A549 (cell line): ENCODE data around the gene PDE4D. TPM values are rescaled to one million over a fixed set of nuclear protein-coding genes. Genes with fewer than 3 reads are reported as not detected.

ENCODE experiments used
- ATAC-seq, 2 experiments: fragments of 200-7000 bp in 1 of 2; fragments of >200 bp in 1 of 2; cut with Nextera tagmentation in 1 of 2; cut with Tn5 transposase in 1 of 2; 3 replicates each; pipeline versions ENCODE4 v1.8.0 to v1.9.1; 2018 to 2020; ENCODE audit warnings: mild to moderate bottlenecking in 1 of 2, moderate library complexity in 1 of 2
- CTCF ChIA-PET: fragments of 300-600 bp; sonication (Branson Sonifier 250); formaldehyde crosslinking; extraction: SDS; loops from one replicate; lab custom pipeline; 2021; ENCODE audit warnings: antibody characterized with exemption, inconsistent platforms; lab: Yijun Ruan, JAX
- POLR2A ChIA-PET: fragments of 350-600 bp; formaldehyde crosslinking; extraction: SDS; loops from one replicate; lab custom pipeline; 2021; ENCODE audit warnings: antibody characterized with exemption, inconsistent platforms; lab: Yijun Ruan, JAX
- DNase-seq, 2 experiments: peaks; one replicate each; pipeline versions ENCODE4 v3.0.0 to v3.0.0-alpha.2; 2011 to 2016; ENCODE audit warnings: low read depth in 1 of 2, low spot score in 1 of 2
- FAIRE-seq: peaks from 2 replicates; lab custom pipeline; 2011; peaks lifted over from hg19 to GRCh38; lab: Jason Lieb, UNC
- H3K27ac ChIP-seq, 2 experiments: fragments of >200 bp; sonication (Bioruptor Twin); formaldehyde crosslinking; 3 replicates each; pipeline ENCODE4 v1.5.1; 2016 to 2017
- H3K4me1 ChIP-seq: fragments of >200 bp; sonication (Bioruptor Twin); formaldehyde crosslinking; 3 replicates; pipeline ENCODE4 v1.6.1; 2016
- H3K4me2 ChIP-seq: fragments of >200 bp; sonication (Bioruptor Twin); formaldehyde crosslinking; 3 replicates; pipeline ENCODE4 v1.6.1; 2016
- H3K4me3 ChIP-seq: fragments of >200 bp; sonication (Bioruptor Twin); formaldehyde crosslinking; 3 replicates; pipeline ENCODE4 v1.5.1; 2016
- H3K9me3 ChIP-seq: fragments of >200 bp; sonication (Bioruptor Twin); formaldehyde crosslinking; 3 replicates; pipeline ENCODE4 v1.6.1; 2016
- ATOH8 ChIP-seq: fragments of 250-450 bp; sonication (Bioruptor Pico); IDR thresholded peaks from 2 replicates; pipeline ENCODE4 v1.5.0; 2020; ENCODE audit warnings: low read depth, mild to moderate bottlenecking, moderate library complexity
- E2F6 ChIP-seq: IDR thresholded peaks from 2 replicates; pipeline ENCODE4 v1.6.1; 2012; ENCODE audit warnings: low read depth, borderline replicate concordance
- ESRRA ChIP-seq: fragments of 150-350 bp; IDR thresholded peaks from 2 replicates; pipeline ENCODE4 v1.6.1; 2014; ENCODE audit warnings: mild to moderate bottlenecking, low read length, borderline replicate concordance
- HES2 ChIP-seq: fragments of >200 bp; sonication (Bioruptor Twin); formaldehyde crosslinking; IDR thresholded peaks from 2 replicates; pipeline ENCODE4 v1.6.1; 2016
- KDM5A ChIP-seq: fragments of 200-600 bp; sonication (generic); IDR thresholded peaks from 2 replicates; pipeline ENCODE4 v1.6.1; 2016; ENCODE audit warnings: antibody characterized with exemption, mild to moderate bottlenecking
- MYC ChIP-seq: IDR thresholded peaks from 2 replicates; pipeline ENCODE4 v1.6.1; 2012; ENCODE audit warnings: mild to moderate bottlenecking, inconsistent platforms, low read length, improper control_type of control experiment, borderline replicate concordance
- RAD21 ChIP-seq, 2 experiments: fragments of >200 bp in 1 of 2; sonication (Bioruptor Twin) in 1 of 2; formaldehyde crosslinking in 1 of 2; IDR thresholded peaks in 1 of 2; conservative IDR thresholded peaks in 1 of 2; 2 replicates in 1 of 2; 3 replicates in 1 of 2; pipeline ENCODE4 v1.6.1; 2012 to 2018; ENCODE audit warnings: inconsistent platforms in 1 of 2
- RCOR1 ChIP-seq: fragments of 150-350 bp; IDR thresholded peaks from 2 replicates; pipeline ENCODE4 v1.6.1; 2014; ENCODE audit warnings: antibody characterized with exemption, low read length, low read depth
- SMC3 ChIP-seq: fragments of >200 bp; sonication (Bioruptor Twin); formaldehyde crosslinking; IDR thresholded peaks from 3 replicates; pipeline ENCODE4 v1.6.1; 2018; ENCODE audit warnings: inconsistent platforms
- ZSCAN20 ChIP-seq: fragments of 250-450 bp; sonication (Bioruptor Pico); IDR thresholded peaks from 2 replicates; pipeline ENCODE4 v1.8.0; 2022; ENCODE audit warnings: mild to moderate bottlenecking, moderate library complexity
- WGBS: methylation state at CpG from one replicate; pipeline ENCODE4 v1.1.6; 2017; ENCODE audit errors: missing lambda C conversion rate; 5-methylcytosine and 5-hydroxymethylcytosine counted together
- polyA minus RNA-seq: library from RNA; depleted of rRNA, polyadenylated mRNA; stranded (reverse); fragments of >200 nt; gene quantifications from 2 replicates; pipeline ENCODE4 v1.2.3, GENCODE V29; 2011; rRNA and poly(A)+ RNA removed
- polyA plus RNA-seq, 4 experiments: library from polyadenylated mRNA; depleted of rRNA in 3 of 4; stranded (reverse); fragments of >200 nt; fragmentation: RNase III in 1 of 4; extraction: RNeasy Plus Mini Kit Qiagen cat#74134 plus additional on column Dnase treatment in 1 of 4; gene quantifications; 2 replicates in 3 of 4; 3 replicates in 1 of 4; pipeline ENCODE4 v1.2.3, GENCODE V29; 2011 to 2017
- TF ChIP-seq, protein P1 (sequence below): fragments of 200-600 bp; sonication (generic); IDR thresholded peaks from 2 replicates; pipeline ENCODE4 v1.6.1; 2016; ENCODE audit warnings: antibody characterized with exemption, mild to moderate bottlenecking, moderate library complexity
- TF ChIP-seq, protein P2 (sequence below): fragments of 250-450 bp; sonication (Bioruptor Pico); IDR thresholded peaks from 2 replicates; pipeline ENCODE4 v1.5.0; 2021; ENCODE audit warnings: mild to moderate bottlenecking, moderate library complexity, borderline replicate concordance

Gene PDE4D
- 182 and 213 TPM in 2 replicates for polyA plus RNA-seq (2011; rRNA removed)
- 34.3 and 44.6 TPM in 2 replicates for polyA plus RNA-seq (2012; cell fraction: cytosol; rRNA removed)
- polyA plus RNA-seq (2012; cell fraction: nucleus; rRNA removed) = 82.0 and 84.5 TPM in 2 replicates
- polyA plus RNA-seq (2017; fragmentation: RNase III; extraction: RNeasy Plus Mini Kit Qiagen cat#74134 plus additional on column Dnase treatment) = 64.2 to 77.3 TPM (median 74.0 TPM) in 3 replicates
- polyA minus RNA-seq = 774 and 1,018 TPM in 2 replicates

DNA sequence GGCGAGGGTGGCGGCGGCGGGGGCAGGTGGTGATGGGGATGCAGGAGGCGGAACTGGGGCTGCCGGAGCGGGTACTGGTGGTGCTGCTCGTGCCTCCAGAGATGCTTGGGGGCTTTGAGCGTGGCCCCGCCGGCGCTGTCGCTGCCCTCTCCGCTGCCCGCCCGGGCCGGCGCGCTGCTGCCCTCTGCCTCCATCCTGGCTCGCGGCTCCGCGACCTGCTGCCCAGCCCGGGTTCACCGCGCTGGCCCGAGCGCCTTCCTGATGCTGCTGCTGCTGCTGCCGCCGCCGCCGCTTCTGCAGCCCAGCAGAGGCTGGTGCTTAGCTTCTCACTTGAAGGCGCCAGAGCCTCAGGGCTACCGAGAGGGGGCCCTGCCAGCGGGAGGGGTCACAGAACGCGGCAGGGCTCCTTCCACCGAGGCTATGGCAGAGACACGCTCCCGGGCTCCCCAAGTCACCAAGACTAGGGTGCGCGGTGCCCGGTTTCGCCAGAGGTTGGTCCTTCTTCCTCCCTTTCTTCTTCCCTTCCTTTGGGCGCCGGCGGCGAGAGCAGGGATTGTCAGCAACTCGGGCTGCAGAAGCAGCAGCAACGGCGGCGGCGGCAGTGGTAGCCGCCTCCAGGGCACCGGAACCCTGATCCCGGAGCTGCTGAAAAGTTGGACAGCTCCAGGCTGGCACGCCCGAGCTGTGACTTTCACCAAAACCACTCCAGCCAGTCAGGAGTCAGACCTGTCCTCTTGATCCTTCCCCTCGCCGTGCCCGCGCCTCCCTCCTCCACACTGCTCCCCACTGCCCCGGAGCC, at the start of gene PDE4D:
TSS of gene PDE4D (minus strand) at position 298 of the 799 bp plus-strand sequence.
- ChIA-PET CTCF (no interaction called here), POLR2A (no interaction called here)
- FAIRE-seq = no peak
- H3K4me3 ChIP-seq = 0 out of 3 replicates have a peak within 1 kb of the TSS, but pooled peaks have one; percentile 18
- ATAC-seq = peak; percentile 92 to 93
- H3K4me2 ChIP-seq = peak within 1 kb of the TSS; percentile 69
- H3K4me1 ChIP-seq = no peaks in the 10 kb centered on the region
- peak; percentile 22 to 26 for DNase-seq
- 45% methylated on average over 35 of the region's 63 CpGs for WGBS
- H3K9me3 ChIP-seq = no peaks in the 10 kb centered on the region
- TF ChIP-seq, protein P1, sequence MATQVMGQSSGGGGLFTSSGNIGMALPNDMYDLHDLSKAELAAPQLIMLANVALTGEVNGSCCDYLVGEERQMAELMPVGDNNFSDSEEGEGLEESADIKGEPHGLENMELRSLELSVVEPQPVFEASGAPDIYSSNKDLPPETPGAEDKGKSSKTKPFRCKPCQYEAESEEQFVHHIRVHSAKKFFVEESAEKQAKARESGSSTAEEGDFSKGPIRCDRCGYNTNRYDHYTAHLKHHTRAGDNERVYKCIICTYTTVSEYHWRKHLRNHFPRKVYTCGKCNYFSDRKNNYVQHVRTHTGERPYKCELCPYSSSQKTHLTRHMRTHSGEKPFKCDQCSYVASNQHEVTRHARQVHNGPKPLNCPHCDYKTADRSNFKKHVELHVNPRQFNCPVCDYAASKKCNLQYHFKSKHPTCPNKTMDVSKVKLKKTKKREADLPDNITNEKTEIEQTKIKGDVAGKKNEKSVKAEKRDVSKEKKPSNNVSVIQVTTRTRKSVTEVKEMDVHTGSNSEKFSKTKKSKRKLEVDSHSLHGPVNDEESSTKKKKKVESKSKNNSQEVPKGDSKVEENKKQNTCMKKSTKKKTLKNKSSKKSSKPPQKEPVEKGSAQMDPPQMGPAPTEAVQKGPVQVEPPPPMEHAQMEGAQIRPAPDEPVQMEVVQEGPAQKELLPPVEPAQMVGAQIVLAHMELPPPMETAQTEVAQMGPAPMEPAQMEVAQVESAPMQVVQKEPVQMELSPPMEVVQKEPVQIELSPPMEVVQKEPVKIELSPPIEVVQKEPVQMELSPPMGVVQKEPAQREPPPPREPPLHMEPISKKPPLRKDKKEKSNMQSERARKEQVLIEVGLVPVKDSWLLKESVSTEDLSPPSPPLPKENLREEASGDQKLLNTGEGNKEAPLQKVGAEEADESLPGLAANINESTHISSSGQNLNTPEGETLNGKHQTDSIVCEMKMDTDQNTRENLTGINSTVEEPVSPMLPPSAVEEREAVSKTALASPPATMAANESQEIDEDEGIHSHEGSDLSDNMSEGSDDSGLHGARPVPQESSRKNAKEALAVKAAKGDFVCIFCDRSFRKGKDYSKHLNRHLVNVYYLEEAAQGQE = peak; percentile 83
- no peak for TF ChIP-seq ATOH8 (CRISPR knock-in tag)
- H3K27ac ChIP-seq = no peak within 1 kb of the TSS

- no peak for FAIRE-seq
- no peak for ATAC-seq
- ChIA-PET POLR2A (no interaction called here), CTCF (no interaction called here)
- 28% methylated on average over 3 of the region's 3 CpGs for WGBS
- no peak for DNase-seq
- no peak overlapping the region for H3K4me3 ChIP-seq
- no peak overlapping the region for H3K27ac ChIP-seq
- no peak overlapping the region for H3K4me2 ChIP-seq
- no peak for TF ChIP-seq SMC3
- TF ChIP-seq, all 56 proteins: peak for 0
- no peaks in the 10 kb centered on the region for H3K4me1 ChIP-seq
- no peaks in the 10 kb centered on the region for H3K9me3 ChIP-seq
Measured at GRCh38 chr5:59937633-59938032, 44.1 kb upstream of the PDE4D start.

DNA sequence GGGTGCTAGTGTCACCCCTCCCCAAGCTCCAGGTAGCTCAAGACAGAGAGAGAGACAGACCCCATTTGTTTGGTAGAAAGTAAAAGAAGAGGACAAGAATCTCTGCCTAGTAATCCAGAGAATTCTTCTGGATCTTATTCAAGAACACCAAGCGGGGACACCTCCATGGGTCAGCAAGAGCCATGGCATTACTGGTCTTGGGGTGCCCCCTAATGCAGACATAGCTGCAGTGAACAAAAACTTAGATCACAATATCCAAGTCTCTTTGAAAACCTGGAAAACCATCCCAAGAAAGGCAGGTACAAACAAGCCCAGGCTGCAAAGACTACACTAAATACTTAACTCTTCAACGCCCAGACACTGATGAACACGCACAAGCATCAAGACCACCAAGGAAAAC, 29.9 kb upstream of the PDE4D start:
- Histone ChIP-seq H3K4me2 (no peak overlapping the region), H3K4me3 (no peak overlapping the region), H3K4me1 (no peaks in the 10 kb centered on the region)
- ATAC-seq (peak in 1 of 2 experiments; percentile 47; a peak in 2 of 6 replicates), DNase-seq (peak in 1 of 2 experiments; percentile 25)
- 55% methylated on average over 3 of the region's 3 CpGs for WGBS
- POLR2A ChIA-PET = no interaction called here
- TF ChIP-seq ESRRA = no peak
- TF ChIP-seq HES2 = no peak
- no peak for TF ChIP-seq RCOR1
- TF ChIP-seq RAD21 (conservative IDR thresholded peaks at IDR 0.05 in 1 of 2, IDR thresholded peaks at IDR 0.05 in 1 of 2) = peak; percentile 30 to 58; a peak in 3 of 5 replicates
- TF ChIP-seq, all 56 proteins: peak for 1
- FAIRE-seq = no peak
- H3K27ac ChIP-seq = no peak overlapping the region
- CTCF ChIA-PET = interaction anchor here (0.6 to 2.3 kb wide), 10 partner anchors 14 to 929 kb away, joined by 3 to 11 read pairs (median 3); no protein-coding TSS in a partner anchor
- H3K9me3 ChIP-seq = no peaks in the 10 kb centered on the region

- whole genome bisulfite sequencing = 14% methylated on average over 1 of the region's 1 CpG
- TF ChIP-seq, protein P2, sequence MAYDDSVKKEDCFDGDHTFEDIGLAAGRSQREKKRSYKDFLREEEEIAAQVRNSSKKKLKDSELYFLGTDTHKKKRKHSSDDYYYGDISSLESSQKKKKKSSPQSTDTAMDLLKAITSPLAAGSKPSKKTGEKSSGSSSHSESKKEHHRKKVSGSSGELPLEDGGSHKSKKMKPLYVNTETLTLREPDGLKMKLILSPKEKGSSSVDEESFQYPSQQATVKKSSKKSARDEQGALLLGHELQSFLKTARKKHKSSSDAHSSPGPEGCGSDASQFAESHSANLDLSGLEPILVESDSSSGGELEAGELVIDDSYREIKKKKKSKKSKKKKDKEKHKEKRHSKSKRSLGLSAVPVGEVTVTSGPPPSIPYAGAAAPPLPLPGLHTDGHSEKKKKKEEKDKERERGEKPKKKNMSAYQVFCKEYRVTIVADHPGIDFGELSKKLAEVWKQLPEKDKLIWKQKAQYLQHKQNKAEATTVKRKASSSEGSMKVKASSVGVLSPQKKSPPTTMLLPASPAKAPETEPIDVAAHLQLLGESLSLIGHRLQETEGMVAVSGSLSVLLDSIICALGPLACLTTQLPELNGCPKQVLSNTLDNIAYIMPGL = no peak
- TF ChIP-seq ZSCAN20 (CRISPR knock-in tag) (no peak), E2F6 (no peak), KDM5A (no peak), MYC (no peak)
- ATAC-seq (no peak), DNase-seq (no peak), FAIRE-seq (no peak)
- H3K4me3 ChIP-seq = no peak overlapping the region
- H3K4me1 ChIP-seq = no peaks in the 10 kb centered on the region
- CTCF ChIA-PET = interaction anchor here (1.0 to 2.3 kb wide), 3 partner anchors 12 to 111 kb away, joined by 3 to 11 read pairs (median 5); no protein-coding TSS in a partner anchor
- no peaks in the 10 kb centered on the region for H3K9me3 ChIP-seq
- no peak overlapping the region for H3K27ac ChIP-seq
- POLR2A ChIA-PET = no interaction called here
- H3K4me2 ChIP-seq = no peak overlapping the region
Measured at GRCh38 chr5:59922220-59922619, 28.7 kb upstream of the PDE4D start.
